ENCODE measurements around the gene RAMP2.
"Not testable (repeated sequence)": the region's sequence is repeated elsewhere in the genome, so short reads cannot be mapped to it uniquely, and the experiment has no call there.

Gene RAMP2

DNA sequence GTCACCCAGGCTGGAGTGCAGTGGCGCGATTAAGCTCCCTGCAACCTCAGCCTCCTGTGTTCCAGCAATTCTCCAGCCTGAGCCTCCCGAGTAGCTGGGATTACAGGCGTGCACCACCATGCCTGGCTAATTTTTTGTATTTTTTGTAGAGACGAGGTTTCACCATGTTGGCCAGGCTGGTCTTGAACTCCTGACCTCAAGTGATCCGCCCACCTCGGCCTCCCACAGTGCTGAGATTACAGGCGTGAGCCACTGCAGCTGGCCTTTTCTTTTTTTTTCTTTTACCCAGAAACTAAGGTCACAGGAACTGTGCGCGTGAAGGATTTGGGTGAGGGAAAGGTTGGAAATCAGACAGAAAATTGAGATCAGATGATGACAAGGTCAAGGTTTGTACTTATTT lies 8.9 kb downstream of the RAMP2 start:
- not testable (repeated sequence) for DNase-seq

GRCh38 chr17:42772945-42773289 lies 11.9 kb downstream of the RAMP2 start:
- DNase-seq, result no peak

DNA sequence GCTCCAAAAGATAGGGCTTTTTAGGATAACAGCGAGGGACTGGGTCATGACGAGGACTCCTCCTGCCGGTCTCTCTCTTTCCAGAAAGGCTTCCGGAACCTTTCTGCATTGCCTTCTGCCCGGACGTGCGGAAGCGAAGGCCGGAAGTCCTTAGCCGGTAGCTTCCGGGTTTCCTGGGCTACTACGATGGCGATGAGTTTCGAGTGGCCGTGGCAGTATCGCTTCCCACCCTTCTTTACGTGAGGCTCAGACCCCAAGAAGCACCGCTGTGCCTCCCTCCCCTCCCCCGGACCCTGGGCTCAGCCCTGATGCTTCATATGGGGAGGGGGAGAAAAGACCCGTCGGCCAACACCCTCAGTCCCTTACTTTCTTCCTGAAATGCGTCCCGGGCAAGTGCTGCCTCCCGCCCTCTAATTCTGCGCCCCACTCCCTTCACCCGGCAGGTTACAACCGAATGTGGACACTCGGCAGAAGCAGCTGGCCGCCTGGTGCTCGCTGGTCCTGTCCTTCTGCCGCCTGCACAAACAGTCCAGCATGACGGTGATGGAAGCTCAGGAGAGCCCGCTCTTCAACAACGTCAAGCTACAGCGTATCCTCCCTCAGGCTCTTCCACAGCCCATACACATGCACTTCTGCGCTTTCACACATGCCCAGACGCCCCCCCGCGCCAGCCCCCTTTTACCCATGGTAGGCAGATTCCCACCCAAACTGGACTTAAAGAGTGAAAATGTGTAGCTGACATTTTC lies 12.4 kb downstream of the RAMP2 start, which contains the start of gene VPS25:
TSS of gene VPS25 (plus strand) at position 160 of the 746 bp plus-strand sequence. CDS start at position 187, 27 bp downstream.
- peak; percentile 70 for DNase-seq

DNA sequence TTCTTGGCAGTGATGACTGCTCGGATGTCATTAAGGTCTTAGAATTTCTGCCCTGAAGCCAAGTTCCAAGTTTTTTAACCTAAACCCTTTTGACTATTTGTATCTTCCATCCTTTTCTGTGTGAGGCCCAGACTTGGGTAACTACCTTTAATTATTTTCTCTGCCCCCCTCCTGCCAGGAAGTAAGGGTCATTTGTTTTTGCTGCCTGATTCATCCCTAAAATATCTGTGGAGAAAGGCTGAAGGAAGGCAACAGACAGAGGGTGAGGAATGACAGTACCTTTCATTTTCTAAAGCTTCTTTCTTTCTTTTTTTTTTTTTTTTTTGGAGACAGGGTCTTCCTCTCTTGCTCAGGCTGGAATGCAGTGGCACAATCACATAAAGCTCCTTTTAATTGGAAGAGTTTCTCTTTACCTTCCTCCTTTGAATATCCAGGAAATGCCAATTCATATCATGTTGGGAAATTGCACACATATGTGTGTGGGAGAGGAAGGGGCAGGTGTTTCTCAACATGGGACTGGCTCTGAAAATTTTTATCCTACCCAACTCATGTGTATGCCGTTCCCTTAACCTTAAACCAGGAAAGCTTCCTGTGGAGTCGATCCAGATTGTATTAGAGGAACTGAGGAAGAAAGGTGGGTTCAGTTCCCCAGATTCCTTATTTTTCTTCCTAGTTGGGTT lies 13.2 kb downstream of the RAMP2 start:
- DNase-seq, result no peak

- DNase-seq, result no peak
These were observed 14.6 kb downstream of the RAMP2 start for GRCh38 chr17:42775534-42776098.

DNA sequence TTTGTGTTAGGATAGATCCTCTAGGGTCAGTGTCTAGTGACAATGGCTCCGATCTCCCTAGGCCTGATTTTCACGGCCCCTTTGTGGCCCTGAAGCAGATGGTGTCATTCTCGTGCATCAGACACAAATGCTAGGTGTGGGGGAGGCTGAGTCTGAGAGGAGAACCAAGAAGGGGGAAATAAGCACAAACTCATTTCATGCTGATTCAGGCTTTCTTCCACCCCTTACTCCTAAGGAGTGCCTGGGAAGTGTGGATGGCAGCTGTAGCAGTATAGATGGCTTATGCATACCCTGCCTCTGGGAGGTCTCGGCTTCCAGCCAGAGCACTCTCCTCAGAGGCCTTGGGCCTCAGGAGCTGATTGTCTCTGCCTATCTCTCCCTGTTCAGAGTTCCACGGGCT lies 17.5 kb downstream of the RAMP2 start:
- no peak for DNase-seq

DNA sequence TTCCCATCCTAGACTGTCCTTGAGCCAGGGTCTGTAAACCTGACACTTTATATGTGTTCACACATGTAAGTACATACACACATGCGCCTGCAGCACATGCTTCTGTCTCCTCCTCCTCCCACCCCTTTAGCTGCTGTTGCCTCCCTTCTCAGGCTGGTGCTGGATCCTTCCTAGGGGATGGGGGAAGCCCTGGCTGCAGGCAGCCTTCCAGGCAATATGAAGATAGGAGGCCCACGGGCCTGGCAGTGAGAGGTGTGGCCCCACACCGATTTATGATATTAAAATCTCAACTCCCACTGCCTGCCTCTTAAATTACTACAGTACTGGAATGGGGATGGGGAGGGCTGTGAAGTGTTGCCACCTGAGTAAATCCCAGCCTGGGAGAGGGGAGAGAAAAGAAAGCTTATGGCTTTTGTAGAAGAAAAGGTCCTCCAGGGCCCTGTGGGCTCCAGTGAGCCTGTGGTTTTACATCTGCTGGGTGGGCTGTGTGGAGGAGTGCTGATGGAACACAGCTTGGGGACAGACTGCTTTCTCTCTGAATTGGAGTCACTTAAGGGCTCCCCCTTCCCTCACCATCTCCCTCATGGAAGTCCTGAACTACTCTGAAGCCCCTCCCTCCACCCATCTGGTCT lies 18.4 kb downstream of the RAMP2 start:
- no peak for DNase-seq

DNA sequence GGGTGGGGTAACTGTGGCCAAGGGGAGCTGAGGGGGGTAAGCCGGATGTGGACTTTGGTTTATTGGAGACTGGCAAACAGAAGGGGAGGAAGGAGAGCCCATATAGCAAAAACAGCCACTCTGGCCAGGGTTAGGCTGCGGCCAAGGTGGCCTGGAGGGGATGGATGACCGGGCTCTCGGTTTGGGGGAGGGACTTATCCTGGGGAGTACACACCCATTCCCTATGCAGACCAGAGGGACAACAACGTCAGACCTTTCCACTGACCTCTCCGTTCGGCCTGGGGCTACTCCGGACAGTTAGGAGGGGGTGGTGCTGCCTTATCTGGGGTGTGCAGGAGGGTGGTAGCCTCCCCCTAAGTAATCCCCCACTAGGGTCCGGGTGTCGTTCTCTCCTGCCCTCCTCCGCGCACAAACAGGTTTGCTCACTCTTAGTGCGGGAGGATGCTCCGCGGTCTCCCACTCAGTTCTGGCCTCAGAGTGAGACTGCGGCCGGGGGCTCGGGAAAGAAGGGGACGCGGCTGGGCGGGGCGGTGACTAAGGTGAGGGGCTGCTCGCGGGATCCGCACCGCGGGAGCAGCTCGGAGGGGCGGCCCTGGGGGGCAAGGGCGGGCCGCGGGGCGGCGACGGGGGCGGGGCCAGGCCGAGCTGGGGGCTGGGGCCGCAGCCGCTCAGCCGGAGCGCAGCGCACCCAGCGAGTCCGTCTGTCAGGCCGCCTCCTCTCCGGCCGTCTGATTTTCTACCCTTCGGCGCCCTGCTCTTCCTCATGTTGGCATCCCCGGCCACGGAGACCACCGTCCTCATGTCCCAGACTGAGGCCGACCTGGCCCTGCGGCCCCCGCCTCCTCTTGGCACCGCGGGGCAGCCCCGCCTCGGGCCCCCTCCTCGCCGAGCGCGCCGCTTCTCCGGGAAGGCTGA lies 19.2 kb downstream of the RAMP2 start, which contains the start of gene WNK4:
TSS of gene WNK4 (plus strand) at position 675 of the 915 bp plus-strand sequence. CDS start at position 764, 89 bp downstream.
- peak; percentile 8 for DNase-seq

DNA sequence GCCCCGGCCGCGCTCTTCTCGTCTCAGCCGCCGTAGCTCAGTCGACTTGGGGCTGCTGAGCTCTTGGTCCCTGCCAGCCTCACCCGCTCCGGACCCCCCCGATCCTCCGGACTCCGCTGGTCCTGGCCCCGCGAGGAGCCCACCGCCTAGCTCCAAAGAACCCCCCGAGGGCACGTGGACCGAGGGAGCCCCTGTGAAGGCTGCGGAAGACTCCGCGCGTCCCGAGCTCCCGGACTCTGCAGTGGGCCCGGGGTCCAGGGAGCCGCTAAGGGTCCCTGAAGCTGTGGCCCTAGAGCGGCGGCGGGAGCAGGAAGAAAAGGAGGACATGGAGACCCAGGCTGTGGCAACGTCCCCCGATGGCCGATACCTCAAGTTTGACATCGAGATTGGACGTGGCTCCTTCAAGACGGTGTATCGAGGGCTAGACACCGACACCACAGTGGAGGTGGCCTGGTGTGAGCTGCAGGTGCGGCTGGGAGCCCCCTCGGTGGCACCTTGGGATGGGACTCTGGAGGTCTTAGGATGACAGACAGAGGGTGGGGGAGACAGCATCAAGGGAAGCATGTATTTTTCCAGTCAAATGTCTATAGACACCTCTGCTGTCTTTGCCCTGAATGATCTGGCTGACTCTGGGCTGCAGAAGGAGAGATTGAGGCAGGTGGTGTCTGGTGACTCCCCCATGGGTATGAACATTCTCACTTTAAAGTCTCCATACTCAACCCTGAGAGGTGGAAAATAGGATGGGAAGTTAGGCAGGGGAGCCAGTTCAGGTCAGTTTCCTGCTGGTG lies 20.0 kb downstream of the RAMP2 start:
- no peak for DNase-seq

DNA sequence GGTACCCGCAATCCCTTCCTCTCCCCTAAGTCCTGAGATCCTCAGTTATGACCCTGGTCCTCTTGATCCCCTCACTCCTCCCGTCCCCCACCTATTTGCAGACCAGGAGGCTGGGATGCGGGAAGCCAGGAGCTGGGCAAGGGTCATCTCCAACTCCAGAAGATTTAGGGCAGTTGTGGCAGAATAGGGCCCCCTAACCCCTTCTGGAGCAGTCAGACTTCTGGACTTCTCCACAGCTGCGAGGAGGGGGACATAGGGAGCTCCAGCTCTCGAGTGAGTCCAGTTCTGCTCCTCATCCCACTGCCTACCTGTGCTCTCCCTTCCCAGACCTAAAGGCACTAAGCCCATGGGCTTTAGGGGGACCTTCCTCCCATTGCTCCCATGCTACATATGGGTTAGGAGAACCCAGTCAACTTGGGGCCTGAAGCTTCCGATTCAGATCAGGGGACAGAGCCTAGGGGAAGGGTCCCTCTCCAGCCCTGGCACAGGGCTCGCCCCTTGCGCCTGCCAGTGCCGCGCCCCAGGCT lies 20.7 kb downstream of the RAMP2 start:
- no peak for DNase-seq

GRCh38 chr17:42782166-42783061 lies 21.4 kb downstream of the RAMP2 start:
- no peak for DNase-seq

DNA sequence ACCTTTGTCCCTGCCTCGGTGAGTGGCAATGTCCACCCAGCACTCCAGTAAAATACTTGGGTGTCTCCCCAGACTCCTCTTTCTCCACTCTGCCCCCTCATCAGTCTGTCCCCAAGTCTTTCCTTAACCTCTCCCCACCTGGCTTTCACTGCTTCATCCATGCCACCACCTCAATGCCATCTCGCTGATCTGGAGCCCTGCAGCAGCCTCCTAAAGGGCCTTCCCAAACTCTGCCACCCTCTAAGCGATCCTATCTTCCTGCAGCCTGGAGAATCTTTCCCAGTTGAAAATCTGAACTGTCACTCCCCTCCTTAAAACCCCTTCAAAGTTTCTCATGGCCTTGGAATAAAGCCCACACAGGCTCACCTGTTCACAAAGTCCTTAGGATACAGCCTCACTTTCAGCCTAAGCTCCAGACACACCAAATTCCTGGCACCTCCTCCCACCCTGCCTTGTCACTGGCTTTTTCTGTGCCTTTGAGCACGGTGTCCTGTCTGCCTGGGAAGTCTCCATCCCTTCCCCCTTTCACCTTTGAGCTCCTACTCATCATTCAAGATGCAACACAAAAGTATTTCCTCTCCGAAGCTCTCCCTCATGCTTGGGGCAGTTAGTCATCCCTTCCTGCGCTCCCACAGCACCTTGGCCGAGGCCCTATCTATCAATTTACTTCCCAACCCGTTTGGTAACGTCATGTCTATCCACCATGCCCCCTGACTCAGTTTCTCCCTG lies 22.2 kb downstream of the RAMP2 start:
- DNase-seq, result no peak

DNA sequence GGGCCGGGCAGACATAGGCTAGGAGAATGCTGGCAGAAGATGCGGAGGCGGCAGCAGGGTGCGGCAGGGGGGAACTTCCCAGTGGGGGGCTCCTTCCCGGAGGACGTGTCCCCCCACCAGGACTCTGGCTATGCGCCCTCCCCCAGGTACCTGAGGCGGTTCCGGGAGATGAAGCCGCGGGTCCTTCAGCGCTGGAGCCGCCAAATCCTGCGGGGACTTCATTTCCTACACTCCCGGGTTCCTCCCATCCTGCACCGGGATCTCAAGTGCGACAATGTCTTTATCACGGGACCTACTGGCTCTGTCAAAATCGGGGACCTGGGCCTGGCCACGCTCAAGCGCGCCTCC lies 22.7 kb downstream of the RAMP2 start:
- DNase-seq, result no peak

- DNase-seq, result no peak
These were observed 23.4 kb downstream of the RAMP2 start for GRCh38 chr17:42784409-42784808.

GRCh38 chr17:42784811-42785592 lies 24.0 kb downstream of the RAMP2 start:
- no peak for DNase-seq

DNA sequence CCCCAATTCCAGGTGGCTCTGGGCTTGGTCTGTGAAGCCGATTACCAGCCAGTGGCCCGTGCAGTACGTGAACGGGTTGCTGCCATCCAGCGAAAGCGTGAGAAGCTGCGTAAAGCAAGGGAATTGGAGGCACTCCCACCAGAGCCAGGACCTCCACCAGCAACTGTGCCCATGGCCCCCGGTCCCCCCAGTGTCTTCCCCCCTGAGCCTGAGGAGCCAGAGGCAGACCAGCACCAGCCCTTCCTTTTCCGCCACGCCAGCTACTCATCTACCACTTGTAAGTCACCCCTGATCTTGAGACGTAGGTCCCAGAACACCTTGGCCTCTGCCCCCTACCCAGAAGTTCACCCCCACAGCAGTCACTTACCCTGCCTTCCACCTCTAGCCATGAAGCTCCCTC lies 26.2 kb downstream of the RAMP2 start:
- DNase-seq, result no peak

DNA sequence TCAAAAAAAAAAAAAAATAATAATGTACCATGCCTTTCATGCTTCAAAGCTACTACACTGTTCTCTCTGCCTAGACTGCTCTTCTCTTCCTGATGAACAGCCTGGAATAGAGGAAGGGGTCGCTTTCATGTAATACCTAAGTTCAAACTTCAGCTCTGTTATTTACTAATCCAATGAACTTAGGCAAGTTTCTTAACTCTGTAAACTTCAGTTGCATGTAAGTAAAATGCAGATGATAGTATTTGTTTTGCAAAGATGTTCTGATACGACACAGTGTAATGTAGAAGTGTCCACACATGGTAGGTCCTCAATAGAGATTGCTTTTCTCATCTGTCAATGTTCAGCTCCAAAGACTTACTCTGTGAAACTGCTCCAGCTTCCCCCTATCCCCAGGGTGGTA lies 30.9 kb downstream of the RAMP2 start:
- no peak for DNase-seq

DNA sequence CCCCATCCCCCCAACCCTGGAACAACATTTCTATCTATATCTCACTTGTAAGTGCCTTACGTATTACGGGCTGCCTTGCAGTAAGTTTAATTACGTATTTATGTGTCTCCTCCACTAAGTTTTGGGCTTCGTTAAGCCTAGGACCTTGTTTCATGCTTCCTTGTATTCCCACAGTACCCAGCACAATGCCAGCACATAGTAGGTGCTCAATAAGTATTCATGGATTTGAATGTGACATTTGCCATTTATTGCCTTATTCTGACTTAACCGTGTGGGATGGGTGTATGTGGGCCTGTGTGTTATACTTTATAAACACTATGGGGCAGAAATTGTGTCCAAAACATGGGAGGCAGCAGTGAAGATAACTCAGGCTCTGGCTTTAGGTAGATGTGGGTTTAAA lies 31.5 kb downstream of the RAMP2 start:
- no peak for DNase-seq

- DNase-seq, result no peak
These were observed 34.0 kb downstream of the RAMP2 start for GRCh38 chr17:42795061-42795460.

Data from NCI-H1105 (cell line).